ENCODE measurements around the gene MAPT.

The MAPT gene

GRCh38 chr17:45894022-45894784, at the start of gene MAPT:
Gene MAPT (plus strand): TSS chr17:45894554. CDS start chr17:45962338, 67,784 bp downstream.
- DNase-seq (ENCODE audit: low read depth in 2 of 2), result peak; percentile 41 to 58

- no peak for DNase-seq (ENCODE audit: low read depth in 2 of 2)
These were observed 49.5 kb upstream of the MAPT start, which contains the start of gene SPPL2C for GRCh38 chr17:45844695-45845375. Gene SPPL2C (plus strand): TSS chr17:45844881. CDS start chr17:45844907, 26 bp downstream.

GRCh38 chr17:45845376-45846185, 48.8 kb upstream of the MAPT start:
- no peak for DNase-seq (ENCODE audit: low read depth in 2 of 2)

GRCh38 chr17:45846223-45846622, 48.1 kb upstream of the MAPT start:
- no peak for DNase-seq (ENCODE audit: low read depth in 2 of 2)

GRCh38 chr17:45846646-45847045, 47.7 kb upstream of the MAPT start:
- no peak for DNase-seq (ENCODE audit: low read depth in 2 of 2)

- DNase-seq (ENCODE audit: low read depth in 2 of 2), result no peak
These were observed 47.3 kb upstream of the MAPT start for GRCh38 chr17:45847101-45847500.

GRCh38 chr17:45847747-45848146, 46.6 kb upstream of the MAPT start:
- DNase-seq (ENCODE audit: low read depth in 2 of 2), result no peak

GRCh38 chr17:45848405-45848804, 45.9 kb upstream of the MAPT start:
- no peak for DNase-seq (ENCODE audit: low read depth in 2 of 2)

GRCh38 chr17:45848868-45849535, 45.4 kb upstream of the MAPT start:
- no peak for DNase-seq (ENCODE audit: low read depth in 2 of 2)

GRCh38 chr17:45849536-45849990, 44.8 kb upstream of the MAPT start:
- no peak for DNase-seq (ENCODE audit: low read depth in 2 of 2)

GRCh38 chr17:45850011-45850410, 44.3 kb upstream of the MAPT start:
- DNase-seq (ENCODE audit: low read depth in 2 of 2), result no peak

GRCh38 chr17:45850468-45850867, 43.9 kb upstream of the MAPT start:
- DNase-seq (ENCODE audit: low read depth in 2 of 2), result no peak

- no peak for DNase-seq (ENCODE audit: low read depth in 2 of 2)
These were observed 43.3 kb upstream of the MAPT start for GRCh38 chr17:45851022-45851421.

GRCh38 chr17:45851464-45851863, 42.9 kb upstream of the MAPT start:
- no peak for DNase-seq (ENCODE audit: low read depth in 2 of 2)

GRCh38 chr17:45851873-45852272, 42.5 kb upstream of the MAPT start:
- no peak for DNase-seq (ENCODE audit: low read depth in 2 of 2)

GRCh38 chr17:45852535-45853297, 41.6 kb upstream of the MAPT start:
- DNase-seq (ENCODE audit: low read depth in 2 of 2), result peak; percentile 9 to 32

GRCh38 chr17:45854209-45854608, 40.1 kb upstream of the MAPT start:
- no peak for DNase-seq (ENCODE audit: low read depth in 2 of 2)

- no peak for DNase-seq (ENCODE audit: low read depth in 2 of 2)
These were observed 38.5 kb upstream of the MAPT start for GRCh38 chr17:45855691-45856336.

GRCh38 chr17:45857977-45858708, 36.2 kb upstream of the MAPT start:
- DNase-seq (ENCODE audit: low read depth in 2 of 2), result no peak

GRCh38 chr17:45861165-45861564, 33.2 kb upstream of the MAPT start:
- no peak for DNase-seq (ENCODE audit: low read depth in 2 of 2)

All from stimulated activated CD8-positive, alpha-beta memory T cell treated with anti-CD3 and anti-CD28 coated beads, Interleukin-7, amount 100 ng/mL, for 1 hour (primary cell).